NCI-H1694 (cell line): Measurements from ENCODE around the gene SLC9A8.
A peak's percentile ranks its signal among the peaks of the same experiment; 100 is the strongest.

ENCODE experiments used
- DNase-seq: peaks from one replicate; lab custom pipeline; 2025; lab: John Stamatoyannopoulos, UW

SLC9A8 gene

GRCh38 chr20:49813305-49813974, 812 bp downstream of the SLC9A8 start:
- DNase-seq = no peak

- DNase-seq = no peak
Measured at GRCh38 chr20:49814057-49814694, 1.5 kb downstream of the SLC9A8 start.

- no peak for DNase-seq
Measured at GRCh38 chr20:49818816-49819215, 6.2 kb downstream of the SLC9A8 start.

- DNase-seq = no peak
Measured at GRCh38 chr20:49819702-49820101, 7.1 kb downstream of the SLC9A8 start.

- DNase-seq = no peak
Measured at GRCh38 chr20:49821381-49821780, 8.8 kb downstream of the SLC9A8 start.

- DNase-seq = no peak
Measured at GRCh38 chr20:49821870-49822331, 9.3 kb downstream of the SLC9A8 start.

GRCh38 chr20:49823152-49823847, 10.7 kb downstream of the SLC9A8 start:
- no peak for DNase-seq

GRCh38 chr20:49824206-49824605, 11.6 kb downstream of the SLC9A8 start:
- no peak for DNase-seq

GRCh38 chr20:49825521-49826033, 12.9 kb downstream of the SLC9A8 start:
- no peak for DNase-seq

GRCh38 chr20:49831022-49831769, 18.6 kb downstream of the SLC9A8 start:
- no peak for DNase-seq

GRCh38 chr20:49831770-49832631, 19.4 kb downstream of the SLC9A8 start:
- no peak for DNase-seq

GRCh38 chr20:49832632-49833327, 20.2 kb downstream of the SLC9A8 start:
- DNase-seq = no peak

GRCh38 chr20:49833483-49833882, 20.9 kb downstream of the SLC9A8 start:
- no peak for DNase-seq

GRCh38 chr20:49835031-49835430, 22.4 kb downstream of the SLC9A8 start:
- no peak for DNase-seq

- no peak for DNase-seq
Measured at GRCh38 chr20:49838546-49838945, 25.9 kb downstream of the SLC9A8 start.

- no peak for DNase-seq
Measured at GRCh38 chr20:49843139-49843538, 30.5 kb downstream of the SLC9A8 start.

- no peak for DNase-seq
Measured at GRCh38 chr20:49843770-49844380, 31.2 kb downstream of the SLC9A8 start.

- DNase-seq = no peak
Measured at GRCh38 chr20:49845060-49845459, 32.4 kb downstream of the SLC9A8 start.

GRCh38 chr20:49846206-49846807, 33.7 kb downstream of the SLC9A8 start:
- DNase-seq = peak; percentile 37
